ENCODE measurements around the gene TALDO1. TPM values are rescaled to one million over a fixed set of nuclear protein-coding genes. Genes with fewer than 3 reads are reported as not detected.
A peak's percentile ranks its signal among the peaks of the same experiment; 100 is the strongest.

TALDO1 gene
- polyA plus RNA-seq, 3 donors from 2014 or later: 163 to 189 (median 180) TPM

- Mint-ChIP-seq H3K4me1 (peaks cover 6 to 20% of the 10 kb centered on the region in 2 donors), H3K9me3 (no peaks in the 10 kb centered on the region), H3K4me3 (no peak overlapping the region)
These were observed 26.2 kb downstream of the TALDO1 start for GRCh38 chr11:773425-773824.

GRCh38 chr11:773830-774229 lies 26.6 kb downstream of the TALDO1 start:
- H3K9me3 Mint-ChIP-seq: no peaks in the 10 kb centered on the region
- H3K4me1 Mint-ChIP-seq: peaks cover 6 to 20% of the 10 kb centered on the region in 2 donors
- H3K4me3 Mint-ChIP-seq: no peak overlapping the region
- no peak for DNase-seq
- no peak overlapping the region for H3K27ac Mint-ChIP-seq
- no peaks in the 10 kb centered on the region for H3K36me3 Mint-ChIP-seq
- H3K27me3 Mint-ChIP-seq (ENCODE audit: low read depth in 3 of 3): peaks cover 0 to 7% (median 2%) of the 10 kb centered on the region in 3 donors

More at GRCh38 chr11:773425-773824, 26.2 kb downstream of the TALDO1 start:
- no peak for DNase-seq
- Mint-ChIP-seq H3K27ac (no peak overlapping the region), H3K27me3 (ENCODE audit: low read depth in 3 of 3) (peaks cover 0 to 7% (median 2%) of the 10 kb centered on the region in 3 donors), H3K36me3 (no peaks in the 10 kb centered on the region)

GRCh38 chr11:774873-775592 lies 27.8 kb downstream of the TALDO1 start:
- DNase-seq: no peak
- Mint-ChIP-seq H3K36me3 (no peaks in the 10 kb centered on the region), H3K4me3 (peak overlapping the region in 4 of 5 donors; percentile 64 to 81 (median 72)), H3K4me1 (peaks cover 6 to 26% of the 10 kb centered on the region in 2 donors), H3K9me3 (no peaks in the 10 kb centered on the region), H3K27ac (peak overlapping the region in 1 of 6 donors; percentile 74), H3K27me3 (ENCODE audit: low read depth in 3 of 3) (peaks cover 0 to 7% (median 2%) of the 10 kb centered on the region in 3 donors)

GRCh38 chr11:776263-776560 lies 28.9 kb downstream of the TALDO1 start:
- Mint-ChIP-seq H3K9me3 (no peaks in the 10 kb centered on the region), H3K27ac (peak overlapping the region in 3 of 6 donors; percentile 28 to 57 (median 45)), H3K27me3 (ENCODE audit: low read depth in 3 of 3) (peaks cover 0 to 7% (median 2%) of the 10 kb centered on the region in 3 donors)

GRCh38 chr11:776561-777287 lies 29.5 kb downstream of the TALDO1 start:
- Mint-ChIP-seq H3K9me3 (no peaks in the 10 kb centered on the region), H3K27ac (peak overlapping the region in 3 of 6 donors; percentile 28 to 57 (median 45)), H3K4me1 (peaks cover 6 to 28% of the 10 kb centered on the region in 2 donors), H3K27me3 (ENCODE audit: low read depth in 3 of 3) (peaks cover 0 to 7% (median 2%) of the 10 kb centered on the region in 3 donors), H3K4me3 (peak overlapping the region; percentile 73 to 81 (median 76)), H3K36me3 (no peaks in the 10 kb centered on the region)
- DNase-seq: no peak

More at GRCh38 chr11:776263-776560, 28.9 kb downstream of the TALDO1 start:
- DNase-seq: no peak
- Mint-ChIP-seq H3K36me3 (no peaks in the 10 kb centered on the region), H3K4me1 (peaks cover 6 to 28% of the 10 kb centered on the region in 2 donors), H3K4me3 (peak overlapping the region; percentile 73 to 81 (median 76))

GRCh38 chr11:777288-778255 lies 30.3 kb downstream of the TALDO1 start, which contains the start of gene GATD1:
TSS of gene GATD1 (minus strand) at chr11:777487. CDS start at chr11:777462, 25 bp downstream.
- peak within 1 kb of the TSS; percentile 37 to 87 (median 60) for H3K27ac Mint-ChIP-seq

GRCh38 chr11:778976-779954 lies 32.0 kb downstream of the TALDO1 start:
- Mint-ChIP-seq H3K4me3 (peak overlapping the region in 4 of 5 donors; percentile 9 to 55 (median 40)), H3K4me1 (peaks cover 6 to 30% of the 10 kb centered on the region in 2 donors), H3K27ac (no peak overlapping the region), H3K27me3 (ENCODE audit: low read depth in 3 of 3) (peaks cover 0 to 7% (median 2%) of the 10 kb centered on the region in 3 donors), H3K9me3 (no peaks in the 10 kb centered on the region), H3K36me3 (no peaks in the 10 kb centered on the region)
- no peak for DNase-seq

More at GRCh38 chr11:777288-778255, 30.3 kb downstream of the TALDO1 start, which contains the start of gene GATD1:
- Mint-ChIP-seq H3K4me1 (peaks cover 6 to 28% of the 10 kb centered on the region in 2 donors), H3K9me3 (no peaks in the 10 kb centered on the region), H3K27me3 (ENCODE audit: low read depth in 3 of 3) (peaks cover 0 to 7% (median 2%) of the 10 kb centered on the region in 3 donors), H3K36me3 (no peaks in the 10 kb centered on the region), H3K4me3 (peak within 1 kb of the TSS; percentile 78 to 89 (median 83))
- DNase-seq: peak; percentile 93 to 94 (median 94)

- H3K9me3 Mint-ChIP-seq: no peaks in the 10 kb centered on the region
- H3K4me3 Mint-ChIP-seq: peak overlapping the region in 3 of 5 donors; percentile 13 to 42 (median 35)
These were observed 32.8 kb downstream of the TALDO1 start for GRCh38 chr11:779955-780532.

GRCh38 chr11:782264-783174 lies 35.3 kb downstream of the TALDO1 start:
- H3K27ac Mint-ChIP-seq: no peak overlapping the region
- H3K36me3 Mint-ChIP-seq: no peaks in the 10 kb centered on the region
- peaks cover 0 to 18% of the 10 kb centered on the region in 2 donors for H3K4me1 Mint-ChIP-seq
- no peak overlapping the region for H3K4me3 Mint-ChIP-seq
- H3K27me3 Mint-ChIP-seq (ENCODE audit: low read depth in 3 of 3): peaks cover 0 to 1% (median 0%) of the 10 kb centered on the region in 3 donors
- H3K9me3 Mint-ChIP-seq: no peaks in the 10 kb centered on the region
- no peak for DNase-seq

More at GRCh38 chr11:779955-780532, 32.8 kb downstream of the TALDO1 start:
- H3K36me3 Mint-ChIP-seq: no peaks in the 10 kb centered on the region
- peaks cover 0 to 7% (median 4%) of the 10 kb centered on the region in 3 donors for H3K27me3 Mint-ChIP-seq (ENCODE audit: low read depth in 3 of 3)
- DNase-seq: no peak
- H3K27ac Mint-ChIP-seq: no peak overlapping the region
- H3K4me1 Mint-ChIP-seq: peaks cover 6 to 30% of the 10 kb centered on the region in 2 donors

GRCh38 chr11:783581-784015 lies 36.3 kb downstream of the TALDO1 start:
- no peak overlapping the region for H3K4me3 Mint-ChIP-seq
- H3K27ac Mint-ChIP-seq: no peak overlapping the region
- H3K27me3 Mint-ChIP-seq (ENCODE audit: low read depth in 3 of 3): peaks cover 0 to 4% (median 1%) of the 10 kb centered on the region in 3 donors
- H3K9me3 Mint-ChIP-seq: no peaks in the 10 kb centered on the region
- H3K4me1 Mint-ChIP-seq: peaks cover 0 to 12% of the 10 kb centered on the region in 2 donors
- no peaks in the 10 kb centered on the region for H3K36me3 Mint-ChIP-seq
- DNase-seq: no peak

Data from immature natural killer cell (primary cell).